Heart right ventricle (tissue), 16 donors: ENCODE results near the gene CNOT6. TPM values are rescaled to one million over a fixed set of nuclear protein-coding genes. Genes with fewer than 3 reads are reported as not detected.
A peak's percentile ranks its signal among the peaks of the same experiment; 100 is the strongest.

Source experiments
- ATAC-seq, 8 donors: fragments of 200-7000 bp; cut with Tn5 transposase; one replicate each; pipeline ENCODE4 v1.9.1; 2020; ENCODE audit warnings: mild to moderate bottlenecking in 8 of 8, moderate library complexity in 8 of 8, moderate number of reproducible peaks in 1 of 8
- DNase-seq, 2 donors: peaks; one replicate each; pipeline ENCODE4 v3.0.0-alpha.2; 2020
- H3K27ac ChIP-seq, 10 donors: fragments of 200-600 bp; sonication (generic) in 2 of 10; one replicate each; pipeline versions ENCODE4 v1.5.0 to v1.8.0; 2020 to 2022; ENCODE audit warnings: mild to moderate bottlenecking in 3 of 10
- H3K27me3 ChIP-seq, 7 donors: fragments of 200-600 bp; one replicate each; pipeline ENCODE4 v1.8.0; 2021 to 2022; ENCODE audit warnings: mild to moderate bottlenecking in 2 of 7
- H3K36me3 ChIP-seq, 9 donors: fragments of 200-600 bp; sonication (generic) in 1 of 9; one replicate each; pipeline versions ENCODE4 v1.5.0 to v1.8.0; 2020 to 2022; ENCODE audit warnings: mild to moderate bottlenecking in 2 of 9
- H3K4me1 ChIP-seq, 9 donors: fragments of 200-600 bp; sonication (generic) in 1 of 9; one replicate each; pipeline versions ENCODE4 v1.5.0 to v1.8.0; 2020 to 2022; ENCODE audit warnings: mild to moderate bottlenecking in 4 of 9
- H3K4me3 ChIP-seq, 10 donors: fragments of 200-600 bp; sonication (generic) in 2 of 10; one replicate each; pipeline versions ENCODE4 v1.5.0 to v1.8.0; 2020 to 2022; ENCODE audit warnings: mild to moderate bottlenecking in 7 of 10, moderate library complexity in 2 of 10
- H3K9me3 ChIP-seq, 11 donors: fragments of 200-600 bp in 10 of 11; sonication (generic) in 2 of 11; one replicate each; pipeline versions ENCODE4 v1.5.0 to v1.8.0; 2013 to 2022; ENCODE audit warnings: mild to moderate bottlenecking in 2 of 11, control low read depth in 1 of 11, moderate library complexity in 1 of 11
- WGBS, 2 donors: extraction: QIAGEN DNeasy Blood & Tissue Kit; methylation state at CpG; one replicate each; pipeline ENCODE4 v1.1.7; 2013; ENCODE audit warnings: inconsistent platforms in 1 of 2; 5-methylcytosine and 5-hydroxymethylcytosine counted together
- intact Hi-C, 10 donors: fragments of 100-400 bp; cut with DNase I; formaldehyde crosslinking; loops; one replicate each; pipeline versions ENCODE4 v1.11.1 to v1.14.2; 2022
- polyA plus RNA-seq, 2 donors: library from polyadenylated mRNA; stranded (reverse); fragments of 200-250 nt; gene quantifications; one replicate each; pipeline ENCODE4 v1.2.3, GENCODE V29; 2013
- total RNA-seq, 10 donors: library from RNA; stranded (reverse); fragmentation: NEBNext Ultra II Directional in 3 of 10; extraction: Animal tissue kit (Norgen Biotek cat#: 25700) in 3 of 10; gene quantifications; one replicate each; pipeline versions ENCODE4 v1.2.1 to v1.2.4, GENCODE V29; 2021 to 2023
- TF ChIP-seq, protein P1 (sequence below), 9 donors: fragments of 200-600 bp; sonication (generic) in 2 of 9; IDR thresholded peaks; one replicate each; pipeline versions ENCODE4 v1.5.0 to v1.8.0; 2021 to 2022; ENCODE audit warnings: antibody characterized with exemption in 9 of 9, mild to moderate bottlenecking in 5 of 9, moderate library complexity in 1 of 9
- donor health status: Arrhythmogenic right ventricular cardiomyopathy.
- donor health status: ischemic (EF 13 %, LVEDD 7.1; RV severe dilation, severe dysfunction).
- donor health status: healthy with polysubstance abuse.
- donor health status: DM: no; HTN: yes; CAD: no.
- donor health status: DM: no; HTN: no; CAD: no.
- donor health status: ischemic (EF 25% LVEDD 6.9; RV normal size, moderate dysfunction).
- donor health status: ischemic (EF 25% LVEDD 5.7; RV mildly dilated, moderate dysfunction).
- donor health status: healthy.
- donor health status: DM: yes; HTN: yes; CAD: no.
- donor health status: Ischemic cardiomyopathy.
- donor health status: ischemic (EF 35%, LVEDD 5.7; RV mildly dilated, moderate dysfunction).
- donor health status: nonischemic (EF 11% LVEDD 7.7; RV severe dilation, severe dysfunction).
- donor health status: DM: yes; HTN: yes; CAD: no.
- donor health status: PGD.
- donor health status: ischemic (EF 29% LVEDD 5.4; RV normal size, mild dysfunction).
- donor health status: nonischemic (EF 23%, LVEDD 6.1; RV moderate dilation, normal function).

Gene CNOT6
- total and polyA plus RNA-seq, 12 donors: 3.8 to 20.5 (median 13.1) TPM

DNA sequence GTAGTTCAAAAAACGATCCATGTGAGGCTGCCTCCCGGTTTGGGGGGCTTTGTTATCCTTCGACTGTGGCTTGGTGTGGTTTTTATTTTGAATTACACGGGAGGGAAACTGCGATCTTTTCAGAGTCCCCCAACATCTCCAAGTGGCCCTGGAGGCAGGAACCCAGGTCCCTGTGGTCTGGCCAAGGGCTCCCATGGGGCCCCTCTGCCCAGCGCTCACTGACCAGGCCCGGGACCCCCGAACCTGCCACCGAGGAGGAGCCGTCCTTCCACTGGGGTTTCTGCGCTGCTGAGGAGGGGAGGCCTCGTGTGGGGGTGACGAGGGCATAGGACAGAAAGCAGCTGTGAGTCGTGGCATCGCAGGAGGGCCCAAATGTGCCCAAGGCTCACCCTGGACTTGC is 115.2 kb downstream of the CNOT6 start:
- TF ChIP-seq, protein P1, sequence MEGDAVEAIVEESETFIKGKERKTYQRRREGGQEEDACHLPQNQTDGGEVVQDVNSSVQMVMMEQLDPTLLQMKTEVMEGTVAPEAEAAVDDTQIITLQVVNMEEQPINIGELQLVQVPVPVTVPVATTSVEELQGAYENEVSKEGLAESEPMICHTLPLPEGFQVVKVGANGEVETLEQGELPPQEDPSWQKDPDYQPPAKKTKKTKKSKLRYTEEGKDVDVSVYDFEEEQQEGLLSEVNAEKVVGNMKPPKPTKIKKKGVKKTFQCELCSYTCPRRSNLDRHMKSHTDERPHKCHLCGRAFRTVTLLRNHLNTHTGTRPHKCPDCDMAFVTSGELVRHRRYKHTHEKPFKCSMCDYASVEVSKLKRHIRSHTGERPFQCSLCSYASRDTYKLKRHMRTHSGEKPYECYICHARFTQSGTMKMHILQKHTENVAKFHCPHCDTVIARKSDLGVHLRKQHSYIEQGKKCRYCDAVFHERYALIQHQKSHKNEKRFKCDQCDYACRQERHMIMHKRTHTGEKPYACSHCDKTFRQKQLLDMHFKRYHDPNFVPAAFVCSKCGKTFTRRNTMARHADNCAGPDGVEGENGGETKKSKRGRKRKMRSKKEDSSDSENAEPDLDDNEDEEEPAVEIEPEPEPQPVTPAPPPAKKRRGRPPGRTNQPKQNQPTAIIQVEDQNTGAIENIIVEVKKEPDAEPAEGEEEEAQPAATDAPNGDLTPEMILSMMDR (IDR thresholded peaks at IDR 0.05): no peak
- H3K4me3 ChIP-seq: no peak overlapping the region
- H3K27ac ChIP-seq: no peak overlapping the region
- peaks cover 0 to 14% (median 0%) of the 10 kb centered on the region in 7 donors for H3K27me3 ChIP-seq
- DNase-seq: peak in 1 of 2 donors; percentile 2
- H3K4me1 ChIP-seq: no peaks in the 10 kb centered on the region
- ATAC-seq: no peak
- intact Hi-C loops: no loop called here
- WGBS, 2 donors: 88 to 89% methylated on average over 15 of the region's 15 CpGs
- H3K9me3 ChIP-seq: no peaks in the 10 kb centered on the region
- H3K36me3 ChIP-seq: peaks cover 0 to 22% (median 0%) of the 10 kb centered on the region in 9 donors

DNA sequence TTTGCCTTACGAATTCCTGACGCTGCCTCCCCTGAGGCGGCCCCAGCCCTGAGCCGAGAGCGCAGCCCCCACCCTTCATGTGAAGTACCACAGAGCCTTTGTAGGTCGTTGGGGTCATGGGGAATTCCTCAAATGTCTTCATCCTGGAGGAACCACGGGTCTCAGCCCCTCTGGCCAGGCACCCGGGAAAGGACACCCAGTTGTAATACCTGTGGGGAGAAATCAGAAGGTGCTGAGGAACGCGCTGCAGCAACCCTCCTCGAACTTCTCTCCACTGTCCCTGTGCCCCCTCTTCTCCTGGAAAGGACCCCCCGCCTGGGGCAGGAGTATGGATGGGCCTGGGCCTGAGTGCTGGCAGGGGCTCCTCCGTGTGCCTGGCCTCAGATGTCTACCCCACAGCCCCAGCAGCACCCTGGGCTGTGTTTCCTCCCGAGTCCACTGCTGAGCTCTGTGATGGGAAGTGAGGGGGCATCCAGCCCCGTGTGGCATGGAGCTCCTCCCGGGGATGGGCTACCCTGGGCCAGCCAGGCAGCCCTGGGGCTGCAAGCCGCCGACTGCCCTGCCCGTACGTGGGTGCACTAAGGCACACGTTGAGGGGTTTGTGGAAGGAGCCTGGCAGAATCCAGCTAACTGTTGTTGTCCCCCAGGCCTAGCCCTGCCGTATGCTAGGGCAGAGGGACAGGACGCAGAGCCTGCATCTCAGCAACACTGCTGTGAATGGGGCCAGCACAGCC is 115.8 kb downstream of the CNOT6 start:
- intact Hi-C loops: no loop called here
- Histone ChIP-seq H3K4me1 (no peaks in the 10 kb centered on the region), H3K9me3 (peaks cover 0 to 4% (median 0%) of the 10 kb centered on the region in 11 donors), H3K27me3 (peaks cover 0 to 14% (median 0%) of the 10 kb centered on the region in 7 donors), H3K27ac (no peak overlapping the region), H3K36me3 (peaks cover 0 to 22% (median 0%) of the 10 kb centered on the region in 9 donors), H3K4me3 (no peak overlapping the region)
- peak in 1 of 2 donors; percentile 3 for DNase-seq
- TF ChIP-seq, protein P1 (IDR thresholded peaks at IDR 0.05): no peak
- 73 to 79% methylated on average over 23 of the region's 23 CpGs for WGBS, 2 donors
- no peak for ATAC-seq

DNA sequence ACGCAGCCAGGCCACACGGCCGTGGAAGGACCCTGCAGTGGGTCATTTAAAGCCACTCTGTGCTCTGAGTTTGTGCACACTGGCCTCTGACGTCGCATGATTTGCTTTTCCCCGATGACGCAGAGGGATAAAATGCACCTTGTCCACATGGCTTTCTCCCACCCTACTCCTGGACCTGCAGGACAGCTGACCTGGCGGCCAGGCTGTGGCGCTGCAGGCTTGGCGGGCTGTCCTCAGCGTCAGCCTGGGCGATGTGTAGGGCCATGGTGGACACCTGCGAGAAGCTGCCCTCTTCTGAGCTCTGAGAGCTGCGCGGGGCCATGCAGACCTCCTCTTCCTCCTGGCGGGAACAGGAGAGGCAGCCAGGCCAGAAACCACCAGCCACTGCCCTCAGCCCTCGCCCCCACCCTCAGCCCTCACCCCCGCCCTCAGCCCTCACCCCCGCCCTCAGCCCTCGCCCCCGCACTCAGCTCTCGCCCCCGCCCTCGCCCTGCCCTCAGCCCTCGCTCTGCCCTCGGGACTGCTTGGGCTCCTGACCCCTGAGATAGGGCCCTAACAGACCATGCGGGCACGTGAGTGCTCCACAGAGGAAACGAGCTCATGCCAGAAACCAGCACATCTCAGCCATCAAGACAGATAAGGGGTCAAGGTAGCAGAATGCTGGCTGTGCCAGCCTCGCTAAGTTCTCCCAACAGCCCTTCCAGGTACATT is 117.1 kb downstream of the CNOT6 start:
- peaks cover 0 to 5% (median 0%) of the 10 kb centered on the region in 11 donors for H3K9me3 ChIP-seq
- 82 to 83% methylated on average over 28 to 30 of the region's 30 CpGs for WGBS, 2 donors
- peaks cover 0 to 24% (median 0%) of the 10 kb centered on the region in 9 donors for H3K36me3 ChIP-seq
- H3K4me1 ChIP-seq: no peaks in the 10 kb centered on the region
- no peak overlapping the region for H3K27ac ChIP-seq
- TF ChIP-seq, protein P1 (IDR thresholded peaks at IDR 0.05): no peak
- peaks cover 0 to 14% (median 0%) of the 10 kb centered on the region in 7 donors for H3K27me3 ChIP-seq
- ATAC-seq (peak in 1 of 8 donors; percentile 12), DNase-seq (peak in 1 of 2 donors; percentile 6)
- intact Hi-C loops: no loop called here
- H3K4me3 ChIP-seq: no peak overlapping the region

DNA sequence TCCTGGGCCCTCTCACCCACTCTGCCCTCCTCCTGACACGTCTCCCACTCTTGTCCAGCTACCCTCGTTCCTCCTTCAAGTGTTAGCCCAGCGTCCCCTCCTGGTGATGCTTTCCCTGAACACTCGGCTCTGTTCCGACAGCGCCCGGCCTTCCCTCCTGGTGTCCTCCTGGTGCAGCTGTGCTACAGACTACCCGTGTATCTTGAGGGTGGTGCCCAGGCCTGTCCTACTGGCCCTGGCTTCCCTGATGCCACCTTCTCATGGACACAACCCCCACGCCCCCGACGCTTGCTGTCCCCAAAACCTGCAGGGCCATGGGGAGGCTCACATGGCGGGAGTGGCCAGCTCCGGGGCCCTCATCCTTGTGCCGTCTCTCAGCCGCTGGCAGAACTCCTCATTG is 118.5 kb downstream of the CNOT6 start:
- Histone ChIP-seq H3K36me3 (peaks cover 0 to 30% (median 0%) of the 10 kb centered on the region in 9 donors), H3K4me3 (no peak overlapping the region), H3K9me3 (peaks cover 0 to 5% (median 0%) of the 10 kb centered on the region in 11 donors), H3K27me3 (peaks cover 0 to 14% (median 0%) of the 10 kb centered on the region in 7 donors), H3K27ac (no peak overlapping the region), H3K4me1 (no peaks in the 10 kb centered on the region)
- ATAC-seq (no peak), DNase-seq (no peak)
- intact Hi-C loops: no loop called here
- 88 to 89% methylated on average over 15 of the region's 15 CpGs for WGBS, 2 donors
- TF ChIP-seq, protein P1 (IDR thresholded peaks at IDR 0.05): no peak
